ENCODE data around the gene CMSS1.

The CMSS1 gene

DNA sequence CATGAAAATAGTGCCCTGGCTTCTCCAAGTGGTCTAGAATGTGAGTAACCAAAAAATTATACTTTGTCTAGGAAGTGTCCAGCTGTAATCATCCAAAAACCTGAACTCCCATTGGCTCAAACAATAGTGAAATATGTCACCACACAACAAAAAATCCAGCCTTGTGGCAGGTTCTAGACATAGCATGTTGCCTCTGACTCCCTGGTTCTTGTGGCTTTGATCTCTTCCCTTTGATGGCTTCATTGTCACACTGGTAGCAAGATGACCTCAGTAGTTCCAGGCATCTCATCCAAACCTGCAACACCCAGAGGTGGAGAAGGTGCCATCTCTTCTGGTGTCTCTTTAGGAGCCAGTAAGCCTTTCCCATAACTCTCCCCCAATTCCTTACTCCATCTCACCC is 74.7 kb downstream of the CMSS1 start:
- Histone ChIP-seq H2AFZ (ENCODE audit: low read length) (no peak overlapping the region), H3K9ac (ENCODE audit: low read length) (no peak overlapping the region), H3K4me2 (ENCODE audit: low read depth, low read length) (no peak overlapping the region), H3K36me3 (replicated peaks; ENCODE audit: insufficient read depth, low read length) (no peaks in the 10 kb centered on the region), H3K4me1 (ENCODE audit: low read length) (no peaks in the 10 kb centered on the region), H3K9me2 (replicated peaks; ENCODE audit: insufficient read depth, low read length) (no peaks in the 10 kb centered on the region), H4K20me1 (ENCODE audit: insufficient read depth, low read length) (no peaks in the 10 kb centered on the region), H3F3A (ENCODE audit: insufficient read depth, low read length) (no peaks in the 10 kb centered on the region), H3K9me3 (replicated peaks; ENCODE audit: insufficient read depth, low read length) (no peaks in the 10 kb centered on the region), H3K27ac (ENCODE audit: low read length) (no peak overlapping the region), H3K79me2 (ENCODE audit: low read length) (no peaks in the 10 kb centered on the region), H3K4me3 (ENCODE audit: low read length) (no peak overlapping the region), H3K27me3 (replicated peaks; ENCODE audit: insufficient read depth, low read length) (no peaks in the 10 kb centered on the region)
- DNase-seq = no peak
- TF ChIP-seq EZH2phosphoT487 (IDR thresholded peaks at IDR 0.05; ENCODE audit: low read length) = no peak
- TF ChIP-seq, protein P1, sequence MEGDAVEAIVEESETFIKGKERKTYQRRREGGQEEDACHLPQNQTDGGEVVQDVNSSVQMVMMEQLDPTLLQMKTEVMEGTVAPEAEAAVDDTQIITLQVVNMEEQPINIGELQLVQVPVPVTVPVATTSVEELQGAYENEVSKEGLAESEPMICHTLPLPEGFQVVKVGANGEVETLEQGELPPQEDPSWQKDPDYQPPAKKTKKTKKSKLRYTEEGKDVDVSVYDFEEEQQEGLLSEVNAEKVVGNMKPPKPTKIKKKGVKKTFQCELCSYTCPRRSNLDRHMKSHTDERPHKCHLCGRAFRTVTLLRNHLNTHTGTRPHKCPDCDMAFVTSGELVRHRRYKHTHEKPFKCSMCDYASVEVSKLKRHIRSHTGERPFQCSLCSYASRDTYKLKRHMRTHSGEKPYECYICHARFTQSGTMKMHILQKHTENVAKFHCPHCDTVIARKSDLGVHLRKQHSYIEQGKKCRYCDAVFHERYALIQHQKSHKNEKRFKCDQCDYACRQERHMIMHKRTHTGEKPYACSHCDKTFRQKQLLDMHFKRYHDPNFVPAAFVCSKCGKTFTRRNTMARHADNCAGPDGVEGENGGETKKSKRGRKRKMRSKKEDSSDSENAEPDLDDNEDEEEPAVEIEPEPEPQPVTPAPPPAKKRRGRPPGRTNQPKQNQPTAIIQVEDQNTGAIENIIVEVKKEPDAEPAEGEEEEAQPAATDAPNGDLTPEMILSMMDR (IDR thresholded peaks at IDR 0.05; ENCODE audit: low read length) = no peak
- no peak for TF ChIP-seq EZH2 (optimal IDR thresholded peaks at IDR 0.05; ENCODE audit: low read depth, low read length)

DNA sequence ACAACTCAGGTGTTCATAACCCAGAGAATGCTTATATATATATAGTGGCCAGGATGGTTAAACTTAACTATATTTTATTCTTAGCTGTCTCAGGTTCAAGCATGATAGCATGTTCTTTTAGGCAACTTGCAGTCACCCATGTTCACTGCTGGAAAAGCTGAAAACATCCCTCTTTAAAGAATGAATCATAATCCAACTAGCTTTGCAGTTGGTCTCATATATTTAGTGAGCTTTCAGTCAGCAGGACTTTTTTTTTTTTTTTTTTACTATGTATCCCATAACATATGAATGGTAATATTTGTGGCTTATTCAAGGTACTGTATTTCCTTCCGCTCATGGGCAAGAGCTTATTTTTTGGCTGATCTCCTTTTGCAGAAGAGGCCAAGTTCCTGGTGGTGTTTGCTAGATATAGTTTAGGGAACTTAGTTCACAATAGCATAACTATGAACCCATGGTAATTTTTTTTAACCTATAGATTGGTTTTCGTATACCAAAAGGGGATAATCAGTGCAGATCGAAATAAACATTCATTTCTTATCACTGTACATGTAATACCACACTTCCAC is 77.6 kb downstream of the CMSS1 start:
- DNase-seq = no peak
- Histone ChIP-seq H3K27ac (ENCODE audit: low read length) (no peak overlapping the region), H3K4me2 (ENCODE audit: low read depth, low read length) (no peak overlapping the region)

DNA sequence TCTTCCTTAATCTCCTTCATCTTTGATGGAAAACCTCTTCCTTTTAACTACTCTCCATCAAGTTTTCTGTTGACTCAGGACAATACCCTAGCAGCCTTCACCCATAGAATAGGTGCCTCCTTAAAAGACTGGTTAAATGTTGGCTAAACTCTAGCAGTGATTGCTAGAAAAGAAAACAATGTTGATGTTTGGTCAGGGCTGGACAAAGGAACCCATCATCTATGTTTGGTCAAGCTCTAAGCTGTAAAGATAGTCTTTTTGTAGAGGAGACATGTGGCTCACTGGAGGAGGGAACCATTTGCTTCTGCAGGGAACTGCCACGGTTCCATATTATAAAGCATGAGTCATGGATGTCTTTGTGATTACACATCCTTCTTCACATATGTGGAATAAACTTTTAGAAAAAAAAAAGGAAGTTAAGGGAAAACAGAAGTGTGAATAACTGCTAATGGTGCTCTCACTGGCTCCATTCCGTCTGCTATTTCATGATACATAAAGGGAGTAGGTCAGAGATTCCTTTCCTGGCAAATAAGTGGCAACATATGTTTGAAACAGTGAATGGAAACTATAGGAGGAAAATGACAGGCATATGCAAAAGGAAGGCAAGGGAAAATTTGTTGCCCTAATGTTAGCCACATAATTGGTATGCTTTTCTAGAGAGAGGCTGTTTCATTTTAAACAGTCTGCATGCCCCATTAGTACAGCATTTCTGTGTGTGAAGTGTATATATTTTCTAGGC is 78.2 kb downstream of the CMSS1 start:
- Histone ChIP-seq H3K27me3 (replicated peaks; ENCODE audit: insufficient read depth, low read length) (no peaks in the 10 kb centered on the region), H3K9me3 (replicated peaks; ENCODE audit: insufficient read depth, low read length) (no peaks in the 10 kb centered on the region), H3K27ac (ENCODE audit: low read length) (no peak overlapping the region), H3K9ac (ENCODE audit: low read length) (no peak overlapping the region), H4K20me1 (ENCODE audit: insufficient read depth, low read length) (no peaks in the 10 kb centered on the region), H2AFZ (ENCODE audit: low read length) (no peak overlapping the region), H3K9me2 (replicated peaks; ENCODE audit: insufficient read depth, low read length) (no peaks in the 10 kb centered on the region), H3K4me2 (ENCODE audit: low read depth, low read length) (no peak overlapping the region), H3K4me1 (ENCODE audit: low read length) (no peaks in the 10 kb centered on the region), H3K4me3 (ENCODE audit: low read length) (no peak overlapping the region), H3K36me3 (replicated peaks; ENCODE audit: insufficient read depth, low read length) (no peaks in the 10 kb centered on the region), H3F3A (ENCODE audit: insufficient read depth, low read length) (no peaks in the 10 kb centered on the region), H3K79me2 (ENCODE audit: low read length) (no peaks in the 10 kb centered on the region)
- no peak for DNase-seq
- TF ChIP-seq EZH2phosphoT487 (IDR thresholded peaks at IDR 0.05; ENCODE audit: low read length) = no peak
- TF ChIP-seq, protein P1 (IDR thresholded peaks at IDR 0.05; ENCODE audit: low read length) = no peak
- no peak for TF ChIP-seq EZH2 (optimal IDR thresholded peaks at IDR 0.05; ENCODE audit: low read depth, low read length)

More for the DNA sequence above, 77.6 kb downstream of the CMSS1 start:
- Histone ChIP-seq H3K36me3 (replicated peaks; ENCODE audit: insufficient read depth, low read length) (no peaks in the 10 kb centered on the region), H3K9me2 (replicated peaks; ENCODE audit: insufficient read depth, low read length) (no peaks in the 10 kb centered on the region), H3K27me3 (replicated peaks; ENCODE audit: insufficient read depth, low read length) (no peaks in the 10 kb centered on the region), H3F3A (ENCODE audit: insufficient read depth, low read length) (no peaks in the 10 kb centered on the region), H4K20me1 (ENCODE audit: insufficient read depth, low read length) (no peaks in the 10 kb centered on the region), H2AFZ (ENCODE audit: low read length) (no peak overlapping the region), H3K9ac (ENCODE audit: low read length) (no peak overlapping the region), H3K9me3 (replicated peaks; ENCODE audit: insufficient read depth, low read length) (no peaks in the 10 kb centered on the region), H3K79me2 (ENCODE audit: low read length) (no peaks in the 10 kb centered on the region), H3K4me3 (ENCODE audit: low read length) (no peak overlapping the region), H3K4me1 (ENCODE audit: low read length) (no peaks in the 10 kb centered on the region)
- TF ChIP-seq EZH2 (optimal IDR thresholded peaks at IDR 0.05; ENCODE audit: low read depth, low read length) = no peak
- TF ChIP-seq, protein P1 (IDR thresholded peaks at IDR 0.05; ENCODE audit: low read length) = no peak
- TF ChIP-seq EZH2phosphoT487 (IDR thresholded peaks at IDR 0.05; ENCODE audit: low read length) = no peak

All from MM.1S (cell line).